ENCODE results near the gene MUC6. TPM values are rescaled to one million over a fixed set of nuclear protein-coding genes. Genes with fewer than 3 reads are reported as not detected.
A peak's percentile ranks its signal among the peaks of the same experiment; 100 is the strongest.

MUC6 gene, protein sequence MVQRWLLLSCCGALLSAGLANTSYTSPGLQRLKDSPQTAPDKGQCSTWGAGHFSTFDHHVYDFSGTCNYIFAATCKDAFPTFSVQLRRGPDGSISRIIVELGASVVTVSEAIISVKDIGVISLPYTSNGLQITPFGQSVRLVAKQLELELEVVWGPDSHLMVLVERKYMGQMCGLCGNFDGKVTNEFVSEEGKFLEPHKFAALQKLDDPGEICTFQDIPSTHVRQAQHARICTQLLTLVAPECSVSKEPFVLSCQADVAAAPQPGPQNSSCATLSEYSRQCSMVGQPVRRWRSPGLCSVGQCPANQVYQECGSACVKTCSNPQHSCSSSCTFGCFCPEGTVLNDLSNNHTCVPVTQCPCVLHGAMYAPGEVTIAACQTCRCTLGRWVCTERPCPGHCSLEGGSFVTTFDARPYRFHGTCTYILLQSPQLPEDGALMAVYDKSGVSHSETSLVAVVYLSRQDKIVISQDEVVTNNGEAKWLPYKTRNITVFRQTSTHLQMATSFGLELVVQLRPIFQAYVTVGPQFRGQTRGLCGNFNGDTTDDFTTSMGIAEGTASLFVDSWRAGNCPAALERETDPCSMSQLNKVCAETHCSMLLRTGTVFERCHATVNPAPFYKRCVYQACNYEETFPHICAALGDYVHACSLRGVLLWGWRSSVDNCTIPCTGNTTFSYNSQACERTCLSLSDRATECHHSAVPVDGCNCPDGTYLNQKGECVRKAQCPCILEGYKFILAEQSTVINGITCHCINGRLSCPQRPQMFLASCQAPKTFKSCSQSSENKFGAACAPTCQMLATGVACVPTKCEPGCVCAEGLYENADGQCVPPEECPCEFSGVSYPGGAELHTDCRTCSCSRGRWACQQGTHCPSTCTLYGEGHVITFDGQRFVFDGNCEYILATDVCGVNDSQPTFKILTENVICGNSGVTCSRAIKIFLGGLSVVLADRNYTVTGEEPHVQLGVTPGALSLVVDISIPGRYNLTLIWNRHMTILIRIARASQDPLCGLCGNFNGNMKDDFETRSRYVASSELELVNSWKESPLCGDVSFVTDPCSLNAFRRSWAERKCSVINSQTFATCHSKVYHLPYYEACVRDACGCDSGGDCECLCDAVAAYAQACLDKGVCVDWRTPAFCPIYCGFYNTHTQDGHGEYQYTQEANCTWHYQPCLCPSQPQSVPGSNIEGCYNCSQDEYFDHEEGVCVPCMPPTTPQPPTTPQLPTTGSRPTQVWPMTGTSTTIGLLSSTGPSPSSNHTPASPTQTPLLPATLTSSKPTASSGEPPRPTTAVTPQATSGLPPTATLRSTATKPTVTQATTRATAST (N-terminal part only)
- total RNA-seq = 1.0 TPM

DNA sequence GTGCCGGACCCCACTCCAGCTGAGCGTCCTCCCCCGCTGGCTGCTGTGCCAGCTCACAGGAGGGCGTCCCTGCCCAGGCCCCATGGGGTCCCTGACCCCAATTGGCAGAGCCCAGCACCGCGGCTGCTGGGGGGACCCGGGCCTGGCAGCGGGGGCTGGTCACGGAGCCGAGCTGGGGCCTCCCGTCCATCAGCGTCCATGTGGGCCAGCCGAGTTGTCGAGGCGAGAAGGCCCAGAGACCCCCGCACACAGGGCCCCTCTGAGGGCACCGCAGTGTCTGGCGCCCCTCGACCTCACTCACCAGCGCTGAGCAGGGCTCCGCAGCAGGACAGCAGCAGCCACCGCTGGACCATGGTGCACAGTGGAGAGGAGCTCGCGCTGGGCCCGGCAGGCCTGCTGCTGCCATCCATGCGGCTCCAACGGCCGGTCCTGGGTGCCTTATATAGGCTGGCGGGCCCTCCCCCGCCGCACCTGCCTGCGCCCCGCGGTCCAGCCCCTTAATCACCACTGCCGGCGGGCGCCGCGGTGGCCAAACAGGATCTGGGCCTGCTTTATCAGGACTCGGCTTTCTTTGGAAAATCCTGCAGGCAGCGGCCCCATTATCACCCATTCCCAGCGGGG, at the start of gene MUC6:
MUC6 (minus strand) TSS at position 416 of the 621 bp plus-strand sequence; CDS start at position 353, 63 bp downstream.
- ATAC-seq = no peak
- no peak for DNase-seq (ENCODE audit: low spot score)

DNA sequence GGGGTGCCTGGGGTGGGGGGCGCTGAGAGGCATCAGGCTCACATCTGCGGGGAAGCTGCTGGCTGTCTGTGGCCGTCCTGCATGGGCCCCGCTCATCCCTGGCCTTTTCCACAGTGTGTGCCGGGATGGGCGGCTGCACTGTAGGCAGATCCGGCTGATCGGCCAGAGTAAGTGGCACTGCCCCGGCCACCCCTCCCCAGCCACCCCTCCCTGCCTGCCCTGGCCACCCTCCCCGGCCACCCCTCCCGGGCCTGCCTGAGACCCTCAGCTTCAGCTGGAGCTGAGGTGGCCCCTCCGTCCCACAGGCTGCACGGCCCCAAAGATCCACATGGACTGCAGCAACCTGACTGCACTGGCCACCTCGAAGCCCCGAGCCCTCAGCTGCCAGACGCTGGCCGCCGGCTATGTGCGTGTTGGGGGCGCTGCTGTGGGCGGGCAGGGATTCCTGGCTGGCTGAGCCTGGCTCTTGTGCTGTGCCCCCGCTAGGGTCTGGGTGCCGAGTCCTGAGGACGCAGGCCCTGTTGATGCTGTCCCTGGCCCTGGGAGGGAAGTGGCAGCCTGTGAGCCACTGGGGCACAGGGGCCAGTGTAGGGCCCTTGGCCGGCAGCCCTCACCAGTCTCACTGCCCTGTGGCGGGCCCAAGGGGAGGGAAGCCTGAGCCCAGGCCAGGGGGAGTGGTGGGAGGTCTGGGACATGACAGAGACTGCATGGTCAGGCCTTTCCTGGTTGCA, 49.1 kb upstream of the MUC6 start:
- ATAC-seq (no peak), DNase-seq (ENCODE audit: low spot score) (no peak)

DNA sequence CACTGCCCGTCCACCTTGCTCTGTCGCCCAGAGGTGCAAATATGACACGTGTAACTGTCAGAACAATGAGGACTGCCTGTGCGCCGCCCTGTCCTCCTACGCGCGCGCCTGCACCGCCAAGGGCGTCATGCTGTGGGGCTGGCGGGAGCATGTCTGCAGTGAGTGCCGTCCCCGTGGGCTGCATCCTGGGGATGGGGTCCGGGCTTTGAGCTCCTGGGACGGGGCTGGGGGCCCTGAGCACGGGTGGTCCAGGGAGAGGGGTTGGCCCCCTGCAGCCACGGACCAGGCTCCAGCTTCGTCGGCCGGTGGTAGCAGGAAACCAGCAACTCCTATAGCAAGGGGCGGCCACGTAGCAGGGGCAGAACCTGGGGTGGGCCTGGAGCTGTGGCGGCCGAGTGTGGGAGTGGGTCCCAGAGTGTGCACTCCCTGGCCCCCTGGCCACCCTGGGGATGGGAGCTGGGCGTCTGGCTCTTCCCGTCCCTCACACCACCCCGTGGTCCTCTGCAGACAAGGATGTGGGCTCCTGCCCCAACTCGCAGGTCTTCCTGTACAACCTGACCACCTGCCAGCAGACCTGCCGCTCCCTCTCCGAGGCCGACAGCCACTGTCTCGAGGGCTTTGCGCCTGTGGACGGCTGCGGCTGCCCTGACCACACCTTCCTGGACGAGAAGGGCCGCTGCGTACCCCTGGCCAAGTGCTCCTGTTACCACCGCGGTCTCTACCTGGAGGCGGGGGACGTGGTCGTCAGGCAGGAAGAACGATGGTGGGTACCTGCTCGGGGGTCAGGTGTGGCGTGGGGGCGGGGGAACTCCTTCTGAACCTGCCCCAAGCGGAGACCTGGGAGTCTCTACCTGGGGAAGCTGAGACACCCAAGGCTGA, 48.3 kb upstream of the MUC6 start:
- ATAC-seq = no peak
- no peak for DNase-seq (ENCODE audit: low spot score)

DNA sequence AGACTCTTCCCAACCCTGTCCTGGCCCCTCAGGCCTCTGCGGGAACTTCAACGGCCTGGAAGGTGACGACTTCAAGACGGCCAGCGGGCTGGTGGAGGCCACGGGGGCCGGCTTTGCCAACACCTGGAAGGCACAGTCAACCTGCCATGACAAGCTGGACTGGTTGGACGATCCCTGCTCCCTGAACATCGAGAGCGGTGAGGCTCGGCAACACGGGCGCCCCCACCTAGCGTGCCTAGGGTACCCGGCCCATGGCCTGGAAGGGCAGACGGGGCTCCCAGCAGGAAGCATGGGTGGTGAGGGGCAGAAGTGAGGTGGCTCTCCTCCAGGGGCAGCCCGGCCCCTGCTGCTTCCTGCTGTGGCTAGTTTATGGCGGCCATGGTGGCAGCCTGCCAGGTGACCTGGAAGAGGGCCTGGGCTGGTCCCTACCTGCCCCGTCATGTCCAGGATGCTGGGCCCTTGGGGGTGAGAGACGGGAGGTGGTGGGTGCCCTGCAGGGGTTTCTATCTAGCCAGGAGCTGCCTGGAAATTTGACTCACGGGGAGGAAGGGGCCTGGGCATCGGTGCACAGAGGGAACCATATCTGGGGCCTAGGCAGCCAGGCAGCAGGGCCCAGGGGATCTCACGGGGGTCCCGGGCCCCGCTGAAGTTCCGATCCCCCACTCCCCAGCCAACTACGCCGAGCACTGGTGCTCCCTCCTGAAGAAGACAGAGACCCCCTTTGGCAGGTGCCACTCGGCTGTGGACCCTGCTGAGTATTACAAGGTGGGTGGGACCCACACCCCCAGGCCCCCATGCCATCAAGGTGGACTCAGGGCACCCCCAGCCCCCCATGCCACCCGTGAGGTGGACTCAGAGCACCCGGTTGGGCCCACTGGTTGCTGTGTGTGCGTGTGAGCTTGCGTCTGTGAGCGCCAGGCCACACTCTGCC, 47.4 kb upstream of the MUC6 start:
- ATAC-seq (no peak), DNase-seq (ENCODE audit: low spot score) (no peak)

DNA sequence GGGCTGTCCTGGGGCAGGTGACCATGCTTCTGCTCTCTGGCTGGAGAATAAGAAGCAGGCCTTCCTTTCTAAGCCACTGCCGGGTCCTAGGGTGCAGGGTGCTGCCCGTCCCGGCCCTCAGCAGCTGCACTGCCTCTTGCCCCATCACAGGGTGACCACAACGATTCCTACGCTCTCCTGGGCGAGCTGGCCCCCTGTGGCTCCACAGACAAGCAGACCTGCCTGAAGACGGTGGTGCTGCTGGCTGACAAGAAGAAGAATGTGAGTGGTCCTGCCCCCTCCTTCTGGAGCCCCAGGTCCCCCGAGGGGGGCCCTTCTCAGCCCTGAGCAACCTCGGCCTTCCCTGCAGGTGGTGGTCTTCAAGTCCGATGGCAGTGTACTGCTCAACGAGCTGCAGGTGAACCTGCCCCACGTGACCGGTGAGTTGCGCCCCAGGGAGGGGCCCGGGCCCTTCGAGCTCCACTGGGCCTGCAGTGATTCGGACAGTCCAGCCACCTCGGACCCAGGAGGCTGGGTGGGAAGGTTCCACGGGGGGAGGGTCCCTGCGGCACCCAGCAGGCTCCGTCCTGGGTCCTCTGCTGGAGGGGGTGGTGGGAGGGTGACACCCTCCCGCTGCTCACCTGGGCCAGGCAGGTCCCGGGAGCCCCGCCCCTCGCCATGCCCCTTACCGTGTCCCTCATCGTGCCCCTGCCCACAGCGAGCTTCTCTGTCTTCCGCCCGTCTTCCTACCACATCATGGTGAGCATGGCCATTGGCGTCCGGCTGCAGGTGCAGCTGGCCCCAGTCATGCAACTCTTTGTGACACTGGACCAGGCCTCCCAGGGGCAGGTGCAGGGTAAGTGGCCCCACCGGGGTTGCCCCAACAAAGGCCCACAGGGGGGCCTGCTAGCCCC, 46.5 kb upstream of the MUC6 start:
- DNase-seq (ENCODE audit: low spot score) = no peak
- ATAC-seq = no peak

DNA sequence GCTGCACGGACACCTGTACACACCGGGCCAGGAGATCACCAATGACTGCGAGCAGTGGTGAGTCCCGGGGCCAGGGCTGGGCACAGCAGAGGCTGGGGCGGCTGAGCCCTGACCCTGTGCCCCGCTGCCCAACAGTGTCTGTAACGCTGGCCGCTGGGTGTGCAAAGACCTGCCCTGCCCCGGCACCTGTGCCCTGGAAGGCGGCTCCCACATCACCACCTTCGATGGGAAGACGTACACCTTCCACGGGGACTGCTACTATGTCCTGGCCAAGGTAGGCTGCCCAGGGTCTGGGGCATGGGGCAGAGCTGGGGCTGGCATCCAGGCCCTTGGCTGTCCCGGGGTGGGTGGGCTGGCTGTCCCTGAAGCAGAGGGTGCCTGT, 45.8 kb upstream of the MUC6 start:
- no peak for DNase-seq (ENCODE audit: low spot score)

DNA sequence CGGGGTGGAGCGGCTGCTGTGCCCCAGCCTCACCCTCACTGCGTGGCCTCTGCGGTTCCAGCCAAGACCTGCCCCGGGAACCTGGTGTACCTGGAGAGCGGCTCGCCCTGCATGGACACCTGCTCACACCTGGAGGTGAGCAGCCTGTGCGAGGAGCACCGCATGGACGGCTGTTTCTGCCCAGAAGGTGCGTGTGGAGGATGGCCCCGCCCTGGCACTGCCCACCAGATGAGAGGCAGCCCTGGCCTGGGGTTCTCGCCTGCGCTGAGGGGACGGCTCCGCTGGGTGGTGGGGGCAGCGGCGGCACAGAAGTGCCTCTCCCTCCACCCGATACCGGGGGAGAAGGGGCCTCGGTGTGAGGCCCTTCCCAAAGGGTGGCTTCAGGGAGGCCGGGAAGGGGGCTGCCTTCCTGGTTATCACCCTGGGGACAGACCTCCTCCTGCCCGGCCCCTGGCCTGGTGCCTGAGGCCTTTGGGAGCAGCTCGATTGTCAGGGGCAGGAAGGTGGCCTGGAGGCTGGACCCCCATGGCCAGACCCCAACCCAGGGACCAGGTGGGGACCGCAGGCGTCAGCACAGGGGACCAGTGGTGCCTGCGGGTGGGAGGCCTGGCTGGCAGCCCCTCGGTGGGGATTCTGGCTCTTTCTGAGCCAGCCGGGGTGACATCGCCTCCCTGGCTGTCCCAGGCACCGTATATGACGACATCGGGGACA, 45.2 kb upstream of the MUC6 start:
- ATAC-seq (no peak), DNase-seq (ENCODE audit: low spot score) (no peak)

More for the DNA sequence above, 45.8 kb upstream of the MUC6 start:
- ATAC-seq = peak; percentile 15

DNA sequence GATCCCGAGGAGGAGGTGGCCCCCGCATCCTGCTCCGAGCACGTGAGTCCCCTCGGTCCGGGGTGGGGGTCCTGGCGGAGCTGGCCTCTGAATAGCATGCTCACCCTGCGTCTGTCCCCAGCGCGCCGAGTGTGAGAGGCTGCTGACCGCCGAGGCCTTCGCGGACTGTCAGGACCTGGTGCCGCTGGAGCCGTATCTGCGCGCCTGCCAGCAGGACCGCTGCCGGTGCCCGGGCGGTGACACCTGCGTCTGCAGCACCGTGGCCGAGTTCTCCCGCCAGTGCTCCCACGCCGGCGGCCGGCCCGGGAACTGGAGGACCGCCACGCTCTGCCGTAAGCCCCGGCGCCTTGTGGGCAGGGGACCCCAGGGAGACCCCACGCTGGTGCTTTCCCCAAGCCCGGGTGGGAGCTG, 41.7 kb upstream of the MUC6 start:
- ATAC-seq (no peak), DNase-seq (ENCODE audit: low spot score) (no peak)

DNA sequence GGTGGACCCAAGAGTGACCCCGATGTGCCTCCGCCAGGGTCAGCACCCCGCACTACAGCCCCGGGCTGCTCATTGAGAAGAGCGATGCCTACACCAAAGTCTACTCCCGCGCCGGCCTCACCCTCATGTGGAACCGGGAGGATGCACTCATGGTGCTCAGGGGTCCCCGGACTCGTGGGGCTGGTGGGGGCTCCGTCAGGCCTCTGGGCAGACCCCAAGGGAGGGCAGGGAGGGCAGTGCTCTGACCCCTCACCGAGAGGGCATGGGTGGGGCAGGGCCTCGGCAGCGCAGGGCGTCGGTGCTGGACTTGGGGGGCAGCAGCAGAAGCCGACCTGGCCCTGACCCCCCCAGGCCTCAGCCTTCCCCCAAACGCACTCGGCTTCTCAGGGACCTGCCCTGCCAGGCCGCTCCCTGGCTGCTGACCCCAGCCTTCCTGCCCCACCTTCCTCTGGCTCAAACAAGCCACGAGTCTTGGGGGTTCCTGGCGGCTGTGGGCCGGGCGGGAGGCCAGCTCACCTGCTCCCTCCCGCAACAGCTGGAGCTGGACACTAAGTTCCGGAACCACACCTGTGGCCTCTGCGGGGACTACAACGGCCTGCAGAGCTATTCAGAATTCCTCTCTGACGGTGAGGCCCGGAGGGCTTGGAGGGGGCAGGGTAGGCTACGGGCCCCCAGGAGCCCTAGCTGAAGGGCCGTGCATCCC, 41.0 kb upstream of the MUC6 start:
- no peak for DNase-seq (ENCODE audit: low spot score)

DNA sequence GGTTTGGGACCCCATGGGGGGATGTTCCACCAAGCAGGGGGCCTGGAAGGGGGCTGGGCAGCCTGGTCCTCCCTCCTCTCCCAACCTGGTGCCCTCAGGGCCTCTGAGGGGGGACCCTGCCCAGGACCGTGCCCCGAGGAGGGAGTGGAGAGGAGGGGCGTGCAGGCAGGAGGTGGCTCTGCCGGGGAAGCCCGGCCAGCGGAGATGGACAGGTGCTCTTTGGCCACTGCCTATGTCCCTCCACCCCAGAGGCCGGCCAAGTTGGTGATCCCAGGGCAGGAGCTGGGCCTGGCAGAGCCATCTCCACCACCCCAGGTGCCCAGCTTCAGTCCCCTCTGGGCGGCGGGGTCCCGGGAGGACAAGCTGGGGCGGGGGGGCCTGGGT, 40.5 kb upstream of the MUC6 start:
- ATAC-seq (no peak), DNase-seq (ENCODE audit: low spot score) (no peak)

More for the DNA sequence above, 41.0 kb upstream of the MUC6 start:
- no peak for ATAC-seq

DNA sequence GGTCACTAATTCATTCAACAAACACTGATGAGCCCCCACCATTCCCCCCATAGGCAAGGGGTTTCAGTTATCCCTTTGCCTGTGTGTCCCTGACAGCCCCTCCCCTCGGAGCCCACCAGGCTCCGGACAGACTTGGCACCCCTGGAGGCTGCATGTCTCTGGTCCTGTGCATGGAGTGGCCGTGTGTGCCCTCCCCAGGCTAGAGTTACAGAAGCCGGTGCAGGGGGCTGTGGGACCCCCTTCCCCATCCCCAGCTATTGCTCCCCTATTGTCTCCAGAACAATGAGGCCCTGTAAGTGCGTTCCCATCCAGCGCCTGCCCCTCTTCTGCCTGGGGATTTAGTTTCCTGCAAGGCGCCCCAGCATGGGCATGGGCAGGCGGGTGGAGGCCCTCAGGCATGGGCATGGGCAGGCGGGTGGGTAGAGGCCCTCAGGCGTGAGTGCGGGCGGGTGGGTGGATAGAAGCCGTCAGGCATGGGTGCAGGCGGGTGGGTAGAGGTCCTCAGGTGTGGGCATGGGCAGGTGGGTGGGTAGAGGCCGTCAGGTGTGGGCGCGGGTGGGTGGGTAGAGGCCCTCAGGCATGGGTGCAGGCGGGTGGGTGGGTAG, 39.6 kb upstream of the MUC6 start:
- ATAC-seq (no peak), DNase-seq (ENCODE audit: low spot score) (peak; percentile 39)

DNA sequence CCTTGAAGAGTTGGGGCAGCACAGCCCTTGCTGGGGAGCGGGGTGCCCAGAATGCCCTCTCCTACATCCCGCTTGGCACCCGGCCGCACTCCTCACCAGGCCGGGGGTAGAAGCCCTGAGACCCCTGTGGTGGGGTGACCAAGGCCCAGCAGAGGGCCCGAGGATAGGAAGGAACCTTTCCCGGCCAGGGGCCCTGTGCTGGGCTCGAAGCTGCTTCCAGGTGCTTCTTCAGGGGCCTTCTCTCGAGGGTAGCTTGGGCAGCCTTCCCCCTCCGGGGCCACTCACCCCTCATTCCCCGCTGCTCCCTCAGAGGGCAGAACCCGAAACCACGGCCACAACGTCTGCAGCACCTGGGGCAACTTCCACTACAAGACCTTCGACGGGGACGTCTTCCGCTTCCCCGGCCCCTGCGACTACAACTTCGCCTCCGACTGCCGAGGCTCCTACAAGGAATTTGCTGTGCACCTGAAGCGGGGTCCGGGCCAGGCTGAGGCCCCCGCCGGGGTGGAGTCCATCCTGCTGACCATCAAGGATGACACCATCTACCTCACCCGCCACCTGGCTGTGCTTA, 38.9 kb upstream of the MUC6 start:
- ATAC-seq = no peak

DNA sequence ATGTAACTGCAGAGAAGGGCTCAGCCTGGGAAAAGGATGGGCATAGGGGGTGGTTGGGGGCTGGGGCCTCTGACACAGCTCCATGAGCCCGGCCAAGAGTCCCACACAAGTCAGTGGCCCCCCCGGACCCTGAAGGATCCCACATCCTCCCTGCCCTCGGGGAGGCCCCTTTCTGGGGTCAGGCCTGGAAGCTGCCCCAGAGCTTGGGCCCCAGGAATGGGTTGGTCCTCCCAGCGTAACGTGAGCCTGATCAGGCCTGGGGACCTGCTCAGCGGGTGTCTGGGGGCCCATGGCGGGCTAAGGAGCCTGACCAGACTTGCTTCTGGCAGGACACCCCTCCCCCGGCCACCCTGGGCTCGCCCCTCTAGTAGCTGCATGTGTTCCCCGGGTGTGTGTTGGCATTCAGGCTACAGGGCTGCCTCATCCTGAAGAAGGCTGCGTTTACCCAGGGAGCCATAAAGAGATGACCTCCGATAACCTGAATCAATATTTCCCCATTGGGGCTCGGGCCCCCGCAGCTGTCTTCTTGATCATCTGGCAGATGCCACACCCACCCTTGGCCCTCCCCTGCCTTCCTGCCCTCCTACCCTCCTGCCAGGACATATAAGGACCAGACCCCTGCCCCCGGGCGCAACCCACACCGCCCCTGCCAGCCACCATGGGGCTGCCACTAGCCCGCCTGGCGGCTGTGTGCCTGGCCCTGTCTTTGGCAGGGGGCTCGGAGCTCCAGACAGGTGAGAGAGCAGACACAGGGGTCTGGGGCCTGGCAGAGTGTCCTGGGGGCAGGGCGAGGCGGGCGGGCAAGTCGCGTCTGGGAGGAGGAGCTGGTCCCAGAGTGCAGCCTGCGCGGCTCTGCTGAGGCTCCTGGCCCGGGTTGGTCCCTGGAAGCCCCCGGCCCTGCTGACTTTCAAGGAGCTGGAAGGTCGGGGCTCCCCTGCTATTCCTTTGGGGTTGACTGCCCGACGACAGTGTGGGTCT, 38.0 kb upstream of the MUC6 start, which contains the start of gene MUC2:
MUC2 (plus strand) TSS at position 631 of the 978 bp plus-strand sequence.
- ATAC-seq (no peak), DNase-seq (ENCODE audit: low spot score) (peak; percentile 45)

More for the DNA sequence above, 38.9 kb upstream of the MUC6 start:
- peak; percentile 42 for DNase-seq (ENCODE audit: low spot score)

All from left lobe of liver (tissue), 2 donors.